A172 (cell line): ENCODE measurements around the gene TTC17. TPM values are rescaled to one million over a fixed set of nuclear protein-coding genes. Genes with fewer than 3 reads are reported as not detected.
"Not testable (repeated sequence)": the region's sequence is repeated elsewhere in the genome, so short reads cannot be mapped to it uniquely, and the experiment has no call there.

ENCODE experiments used
- DNase-seq: peaks from one replicate; pipeline ENCODE4 v3.0.0-alpha.2; 2015; ENCODE audit warnings: low spot score
- total RNA-seq: library from RNA; depleted of rRNA; stranded (reverse); fragments of >200 nt; shearing (Covaris generic); gene quantifications from 2 replicates; pipeline ENCODE4 v1.2.3, GENCODE V29; 2014

The TTC17 gene
- total RNA-seq, 1 experiment from 2014 or later = 53.6 TPM

GRCh38 chr11:43384393-43384792 lies 25.7 kb downstream of the TTC17 start:
- no peak for DNase-seq

GRCh38 chr11:43392713-43393112 lies 34.0 kb downstream of the TTC17 start:
- no peak for DNase-seq

DNA sequence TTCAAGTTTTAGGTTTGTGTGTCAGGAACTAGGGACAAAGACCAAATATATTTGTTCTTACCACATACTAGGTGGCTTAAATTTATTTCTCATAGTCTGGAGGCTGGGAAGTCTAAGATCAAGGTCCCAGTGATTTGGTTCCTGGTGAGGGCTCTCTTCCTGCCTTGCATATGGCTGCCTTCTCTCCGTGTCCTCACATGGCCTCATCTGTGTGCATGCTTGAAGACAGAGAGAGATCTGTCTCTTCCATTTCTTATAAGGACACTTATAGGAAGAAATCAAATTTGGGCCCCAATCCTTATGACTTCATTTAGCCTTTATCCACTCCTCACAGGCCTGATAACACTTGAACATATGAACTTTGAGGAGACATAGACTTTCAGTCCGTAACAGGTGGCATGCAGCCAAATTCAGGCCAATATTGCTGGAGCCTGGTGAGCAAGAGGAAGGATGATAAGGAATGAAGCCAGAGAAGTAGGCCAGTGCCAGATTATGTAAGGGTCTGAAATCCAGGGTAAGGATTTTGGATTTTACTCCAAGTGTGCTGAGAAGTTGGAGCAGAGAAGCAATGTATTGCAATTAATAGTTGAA lies 35.1 kb downstream of the TTC17 start:
- DNase-seq = no peak

DNA sequence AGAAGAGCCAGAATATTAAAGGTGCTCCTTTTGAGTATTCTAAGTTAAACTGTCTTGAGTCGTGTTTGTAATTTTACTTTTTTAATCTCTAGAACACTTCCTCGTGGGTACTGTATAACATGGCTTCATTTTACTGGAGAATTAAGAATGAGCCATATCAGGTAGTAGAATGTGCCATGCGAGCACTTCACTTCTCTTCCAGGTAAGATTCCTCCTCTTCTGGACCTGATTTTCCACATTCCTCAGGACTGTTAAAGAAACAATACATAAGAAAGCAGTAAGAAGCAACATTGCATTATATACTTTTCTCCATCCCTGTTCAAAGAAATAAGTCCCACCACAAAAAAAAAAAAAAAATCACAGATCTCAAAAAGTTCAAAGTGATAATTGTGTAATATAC lies 37.9 kb downstream of the TTC17 start:
- DNase-seq = no peak

- no peak for DNase-seq
Observed at GRCh38 chr11:43397251-43397650, 38.5 kb downstream of the TTC17 start.

DNA sequence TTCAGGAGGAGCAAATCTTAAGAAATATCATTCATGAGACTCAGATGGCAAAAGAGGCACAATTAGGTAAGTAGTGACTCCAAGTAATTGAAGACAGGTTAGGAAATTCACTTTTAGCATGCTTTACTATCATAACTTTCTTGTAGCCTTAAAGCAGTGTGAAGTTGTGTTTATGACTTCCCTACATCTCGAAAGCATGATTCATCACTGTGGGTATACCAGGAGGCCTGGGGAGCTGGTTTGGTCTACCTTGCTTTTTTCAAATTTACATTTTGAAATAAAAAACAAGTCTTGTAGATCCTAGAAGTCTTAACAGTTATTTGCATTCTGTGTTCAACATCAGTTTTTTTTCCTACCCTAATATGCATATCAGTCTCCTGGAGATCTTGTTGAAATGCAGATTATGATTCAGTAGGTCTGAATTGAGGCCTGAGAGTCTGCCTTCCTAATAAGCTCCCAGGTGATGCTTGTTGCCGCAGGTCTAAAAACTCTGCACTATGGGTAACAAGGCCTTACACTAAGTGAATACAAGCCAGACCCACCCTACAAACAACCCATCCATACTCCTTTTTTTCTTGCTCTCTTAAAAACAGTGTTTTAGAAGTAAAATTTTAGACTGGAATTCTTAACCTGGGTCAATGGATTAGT lies 41.4 kb downstream of the TTC17 start:
- no peak for DNase-seq

GRCh38 chr11:43401252-43401651 lies 42.5 kb downstream of the TTC17 start:
- no peak for DNase-seq

DNA sequence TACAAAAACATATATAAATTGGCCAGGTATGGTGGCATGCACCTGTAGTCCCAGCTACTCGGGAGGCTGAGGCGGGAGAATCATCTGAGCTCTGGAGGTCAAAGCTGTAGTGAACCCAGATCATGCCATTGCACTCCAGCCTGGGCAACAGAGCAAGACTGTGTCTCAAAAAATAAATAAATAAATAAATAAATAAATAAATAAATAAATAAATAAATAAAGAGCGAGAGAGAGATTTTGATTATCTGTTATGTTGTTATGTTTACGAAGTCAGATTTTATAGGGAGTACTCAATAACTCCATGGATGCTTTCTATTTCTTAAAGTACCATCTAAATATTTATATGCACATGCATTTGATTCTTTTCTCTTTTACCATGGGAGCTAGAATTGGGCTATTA lies 43.1 kb downstream of the TTC17 start:
- not testable (repeated sequence) for DNase-seq

DNA sequence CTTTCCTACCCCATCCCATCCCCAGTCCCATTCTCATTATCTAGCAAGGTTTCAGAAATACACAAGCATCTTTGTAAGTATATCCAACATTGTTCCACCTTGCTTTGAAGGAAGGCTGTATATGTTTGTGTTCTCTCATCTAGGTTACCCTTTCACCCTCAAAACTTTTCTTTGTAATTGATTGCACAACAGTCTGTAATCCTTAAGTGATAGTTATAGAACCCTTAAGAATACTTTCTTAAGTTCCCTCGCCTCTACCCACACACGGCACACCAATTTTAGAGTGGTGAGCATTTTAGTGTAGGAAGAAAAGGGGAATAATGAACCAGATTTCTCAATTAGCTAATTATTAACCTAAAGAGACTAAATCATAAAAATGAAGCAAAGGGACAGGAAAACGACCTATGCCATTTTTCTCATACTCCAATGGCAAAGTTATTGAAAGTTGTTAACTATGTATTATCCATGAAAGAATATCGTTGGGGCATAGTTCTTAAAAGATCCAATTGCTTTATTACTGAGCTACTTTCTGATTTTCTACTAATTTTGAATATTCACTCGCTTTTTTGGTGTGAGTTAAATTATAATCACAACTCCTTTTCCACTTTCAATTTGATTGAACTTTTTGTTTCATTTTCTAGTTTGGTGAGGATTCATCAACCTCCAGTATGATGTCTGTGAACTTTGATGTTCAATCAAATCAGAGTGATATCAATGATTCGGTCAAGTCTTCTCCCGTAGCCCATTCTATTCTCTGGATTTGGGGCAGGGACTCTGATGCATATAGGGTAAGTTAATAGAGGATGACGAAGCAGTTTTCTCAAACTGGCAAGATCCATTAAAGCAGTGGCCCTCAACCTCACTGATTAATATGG lies 44.9 kb downstream of the TTC17 start:
- no peak for DNase-seq

DNA sequence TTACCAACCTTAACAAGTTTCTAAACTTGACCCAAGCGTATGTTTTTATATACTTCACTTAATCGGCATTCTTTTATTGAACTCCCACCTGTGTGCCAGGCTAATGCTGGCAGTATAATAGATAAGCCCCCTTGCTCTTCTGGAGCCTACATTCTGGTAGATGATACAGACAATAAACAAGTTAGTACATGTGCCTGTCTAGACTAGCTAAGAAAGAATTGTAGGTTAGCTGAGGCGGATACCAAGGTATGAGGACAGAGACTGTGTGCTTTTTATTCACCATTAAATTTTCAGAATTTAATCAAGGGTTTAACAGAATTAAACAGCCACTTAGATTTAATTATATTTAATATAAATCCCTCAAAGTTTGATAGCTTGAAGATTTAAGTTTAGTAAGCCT lies 45.7 kb downstream of the TTC17 start:
- no peak for DNase-seq

DNA sequence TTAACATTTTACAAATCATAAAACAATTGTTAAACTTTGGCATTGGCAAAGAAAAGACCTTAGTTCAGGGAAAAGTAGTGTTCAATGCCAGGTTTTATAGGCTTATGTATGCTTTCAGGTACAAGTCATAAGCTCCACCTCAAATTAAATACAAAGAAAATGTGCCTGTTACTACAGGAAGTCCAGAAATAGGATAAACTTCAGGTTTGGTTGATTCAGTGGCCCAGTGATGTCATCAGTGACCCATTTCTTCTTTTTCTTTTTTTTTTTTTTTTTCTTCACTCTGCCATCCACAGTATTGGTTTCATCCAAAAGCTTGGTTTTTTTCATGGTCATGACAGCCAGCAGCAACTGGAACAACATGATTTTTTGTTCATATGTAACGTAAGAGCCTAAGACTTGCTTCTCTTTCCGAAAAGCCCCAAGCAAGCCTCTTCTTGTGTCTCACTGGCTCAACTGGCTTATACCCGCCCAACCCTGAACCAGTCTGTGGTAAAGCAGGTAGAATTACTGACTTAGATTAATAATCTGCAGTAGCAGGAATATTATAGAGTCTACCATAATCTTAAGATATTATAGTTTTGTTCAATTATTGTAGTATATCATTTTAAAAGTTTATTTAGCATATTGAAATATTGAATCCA lies 46.2 kb downstream of the TTC17 start:
- DNase-seq = no peak

- DNase-seq = no peak
Observed at GRCh38 chr11:43408277-43408676, 49.6 kb downstream of the TTC17 start.

DNA sequence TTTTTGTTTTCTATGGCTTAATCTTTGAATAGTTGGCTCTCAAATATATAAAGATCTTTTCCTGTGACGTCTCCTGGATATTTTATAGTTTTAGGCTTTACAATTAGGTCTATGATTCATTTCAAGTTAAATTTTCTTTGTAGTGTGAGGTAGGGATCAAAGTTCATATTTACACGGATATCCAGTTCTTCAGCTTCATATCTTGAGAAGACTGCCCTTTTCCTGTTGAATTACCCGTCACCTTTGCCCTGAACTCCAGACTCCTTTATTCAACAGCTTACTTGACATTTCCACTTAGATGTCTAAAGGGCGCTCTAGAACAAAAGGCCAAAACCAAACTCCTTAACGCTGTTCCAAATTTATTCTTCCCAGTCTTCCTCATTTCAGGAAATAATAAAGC lies 51.7 kb downstream of the TTC17 start:
- DNase-seq = no peak

- no peak for DNase-seq
Observed at GRCh38 chr11:43418197-43418596, 59.5 kb downstream of the TTC17 start.

- DNase-seq = peak; percentile 45
Observed at GRCh38 chr11:43419460-43419859, 60.7 kb downstream of the TTC17 start.

GRCh38 chr11:43427971-43428370 lies 69.3 kb downstream of the TTC17 start:
- DNase-seq = no peak

DNA sequence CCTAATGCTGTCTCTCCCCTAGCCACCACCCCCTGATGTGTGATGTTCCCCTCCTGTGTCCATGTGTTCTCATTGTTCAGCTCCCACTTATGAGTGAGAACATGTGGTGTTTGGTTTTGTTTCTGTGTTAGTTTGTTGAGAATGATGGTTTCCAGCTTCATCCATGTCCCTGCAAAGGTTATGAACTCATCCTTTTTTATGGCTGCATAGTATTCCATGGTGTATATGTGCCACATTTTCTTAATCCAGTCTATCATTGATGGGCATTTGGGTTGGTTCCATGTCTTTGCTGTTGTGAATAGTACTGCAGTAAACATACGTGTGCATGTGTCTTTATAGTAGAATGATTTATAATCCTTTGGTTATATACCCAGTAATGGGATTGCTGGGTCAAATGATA lies 72.2 kb downstream of the TTC17 start:
- DNase-seq = not testable (repeated sequence)

DNA sequence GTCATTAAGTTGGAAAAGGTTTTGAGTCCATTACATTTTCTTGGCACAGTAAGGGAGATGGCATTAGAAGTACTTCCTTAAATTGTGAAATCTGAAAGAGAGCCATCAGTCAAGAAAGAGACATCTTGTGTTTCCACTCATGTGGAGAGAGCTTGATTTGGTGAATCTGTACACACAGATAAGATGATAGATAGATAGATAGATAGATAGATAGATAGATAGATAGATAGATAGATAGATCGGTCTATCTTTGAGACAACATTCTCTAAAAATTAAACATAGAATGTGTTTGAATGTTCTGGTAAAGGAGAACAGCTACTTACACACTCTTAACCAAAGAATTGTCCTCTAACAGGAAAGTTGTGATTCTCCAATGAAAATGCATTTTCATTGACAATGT lies 76.2 kb downstream of the TTC17 start:
- DNase-seq = no peak

DNA sequence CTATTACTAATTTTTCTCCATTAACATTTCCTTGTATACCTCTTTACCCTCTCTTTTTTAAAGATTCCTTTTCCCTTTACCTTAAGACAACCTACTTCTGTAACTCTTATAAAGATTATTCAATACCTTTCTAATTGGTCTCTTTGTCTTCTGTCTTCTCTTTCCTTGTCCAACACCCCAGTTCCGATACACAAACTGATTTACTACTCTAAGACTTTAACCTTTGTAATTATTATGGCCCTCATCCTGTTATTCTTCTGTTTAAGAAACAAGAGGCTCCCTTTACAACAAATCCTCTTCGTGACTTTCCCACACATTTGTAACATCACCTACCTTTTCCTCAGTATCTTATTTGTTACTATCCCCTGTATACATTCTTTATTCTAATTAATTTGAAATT lies 81.8 kb downstream of the TTC17 start:
- DNase-seq = no peak

DNA sequence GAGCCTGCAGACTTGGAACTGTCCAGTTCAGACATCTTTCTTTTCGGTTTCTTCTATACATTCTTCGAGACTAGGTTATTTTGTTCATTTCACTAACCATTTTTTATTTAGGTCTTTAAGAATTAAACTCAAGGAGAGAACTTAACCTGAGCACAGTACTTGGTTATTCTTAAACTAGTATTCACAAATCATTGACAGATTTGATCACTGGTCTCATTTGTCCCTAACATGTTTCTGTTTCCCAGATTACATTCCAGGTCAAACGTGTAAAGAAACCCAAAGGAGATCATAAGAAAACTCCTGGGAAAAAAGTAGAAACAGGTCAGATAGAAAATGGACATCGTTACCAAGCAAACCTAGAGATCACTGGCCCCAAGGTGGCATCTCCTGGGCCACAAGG lies 85.1 kb downstream of the TTC17 start:
- DNase-seq = no peak

DNA sequence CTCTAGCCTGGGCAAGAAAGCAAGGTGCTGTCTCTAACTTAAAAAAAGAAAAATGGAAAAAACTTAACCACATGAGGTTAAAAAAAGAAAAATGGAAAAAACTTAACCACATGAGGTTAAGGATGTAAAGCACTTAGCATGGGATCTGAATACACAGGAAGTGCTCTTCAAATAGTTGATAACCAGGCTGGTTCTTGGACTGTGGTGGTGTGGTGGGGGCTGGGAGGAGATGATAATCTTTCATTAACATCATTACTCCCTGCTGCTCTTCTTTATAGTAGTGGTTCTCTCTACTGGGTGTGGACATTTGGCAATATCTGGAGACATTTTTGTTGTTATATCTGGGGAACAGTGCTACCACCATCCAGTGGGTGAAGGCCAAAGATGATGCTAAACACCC lies 88.4 kb downstream of the TTC17 start:
- DNase-seq = no peak

GRCh38 chr11:43458486-43458885 lies 99.8 kb downstream of the TTC17 start:
- no peak for DNase-seq

- no peak for DNase-seq
Observed at GRCh38 chr11:43459246-43459645, 100.5 kb downstream of the TTC17 start.
